D721Med (cell line): ENCODE measurements around the gene GTPBP1.
A peak's percentile ranks its signal among the peaks of the same experiment; 100 is the strongest.

ENCODE experiments used
- DNase-seq: peaks from one replicate; pipeline ENCODE4 v3.0.0; 2011; ENCODE audit warnings: low spot score; ENCODE audit not compliant: insufficient read length
- FAIRE-seq: peaks from 2 replicates; lab custom pipeline; 2011; peaks lifted over from hg19 to GRCh38; lab: Jason Lieb, UNC
- TF ChIP-seq, protein P1 (sequence below): IDR thresholded peaks from 2 replicates; pipeline ENCODE4 v1.5.1; 2012; ENCODE audit warnings: mild to moderate bottlenecking, control low read depth; ENCODE audit not compliant: insufficient read depth; ENCODE audit errors: missing control alignments

The GTPBP1 gene

DNA sequence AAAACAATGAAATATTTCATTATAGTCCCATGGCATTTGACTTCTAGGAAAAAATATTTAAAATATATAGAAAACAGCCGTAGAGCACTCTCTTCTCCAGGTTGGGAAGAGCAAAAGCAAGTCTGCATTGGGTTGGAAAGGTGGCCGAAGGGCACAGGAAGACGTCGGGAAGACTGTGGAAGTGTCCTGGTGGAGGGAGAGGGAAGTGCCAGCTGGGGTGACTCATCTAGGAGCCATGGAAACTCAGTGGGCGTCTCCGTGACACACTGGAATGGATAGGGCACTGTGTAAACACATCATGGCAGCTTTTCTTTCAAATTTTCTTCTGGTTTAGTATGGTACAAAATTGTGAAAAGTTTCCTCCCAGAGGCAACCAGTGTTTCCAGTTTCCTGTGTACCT, 12.7 kb downstream of the GTPBP1 start:
- TF ChIP-seq, protein P1, sequence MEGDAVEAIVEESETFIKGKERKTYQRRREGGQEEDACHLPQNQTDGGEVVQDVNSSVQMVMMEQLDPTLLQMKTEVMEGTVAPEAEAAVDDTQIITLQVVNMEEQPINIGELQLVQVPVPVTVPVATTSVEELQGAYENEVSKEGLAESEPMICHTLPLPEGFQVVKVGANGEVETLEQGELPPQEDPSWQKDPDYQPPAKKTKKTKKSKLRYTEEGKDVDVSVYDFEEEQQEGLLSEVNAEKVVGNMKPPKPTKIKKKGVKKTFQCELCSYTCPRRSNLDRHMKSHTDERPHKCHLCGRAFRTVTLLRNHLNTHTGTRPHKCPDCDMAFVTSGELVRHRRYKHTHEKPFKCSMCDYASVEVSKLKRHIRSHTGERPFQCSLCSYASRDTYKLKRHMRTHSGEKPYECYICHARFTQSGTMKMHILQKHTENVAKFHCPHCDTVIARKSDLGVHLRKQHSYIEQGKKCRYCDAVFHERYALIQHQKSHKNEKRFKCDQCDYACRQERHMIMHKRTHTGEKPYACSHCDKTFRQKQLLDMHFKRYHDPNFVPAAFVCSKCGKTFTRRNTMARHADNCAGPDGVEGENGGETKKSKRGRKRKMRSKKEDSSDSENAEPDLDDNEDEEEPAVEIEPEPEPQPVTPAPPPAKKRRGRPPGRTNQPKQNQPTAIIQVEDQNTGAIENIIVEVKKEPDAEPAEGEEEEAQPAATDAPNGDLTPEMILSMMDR: no peak
- DNase-seq: no peak
- no peak for FAIRE-seq

DNA sequence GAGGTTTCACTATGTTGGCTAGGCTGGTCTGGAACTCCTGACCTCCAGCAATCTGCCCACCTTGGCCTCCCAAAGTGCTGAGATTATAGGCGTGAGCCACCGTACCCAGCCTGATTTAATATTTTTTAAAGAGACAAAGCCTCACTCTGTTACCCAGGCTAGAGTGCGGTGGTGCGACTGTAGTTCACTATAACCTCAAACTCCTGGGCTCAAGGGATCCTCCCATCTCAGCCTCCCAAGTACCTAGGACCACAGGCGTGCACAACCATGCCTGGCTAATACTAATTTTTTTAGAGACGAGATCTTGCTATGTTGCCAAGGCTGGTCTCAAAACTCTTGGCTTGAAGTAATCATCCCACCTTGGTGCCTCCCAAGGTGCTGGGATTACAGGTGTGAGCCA, 13.5 kb downstream of the GTPBP1 start:
- TF ChIP-seq, protein P1: no peak
- FAIRE-seq (no peak), DNase-seq (no peak)

GRCh38 chr22:38720350-38720749, 14.6 kb downstream of the GTPBP1 start:
- DNase-seq (no peak), FAIRE-seq (no peak)
- TF ChIP-seq, protein P1: no peak

DNA sequence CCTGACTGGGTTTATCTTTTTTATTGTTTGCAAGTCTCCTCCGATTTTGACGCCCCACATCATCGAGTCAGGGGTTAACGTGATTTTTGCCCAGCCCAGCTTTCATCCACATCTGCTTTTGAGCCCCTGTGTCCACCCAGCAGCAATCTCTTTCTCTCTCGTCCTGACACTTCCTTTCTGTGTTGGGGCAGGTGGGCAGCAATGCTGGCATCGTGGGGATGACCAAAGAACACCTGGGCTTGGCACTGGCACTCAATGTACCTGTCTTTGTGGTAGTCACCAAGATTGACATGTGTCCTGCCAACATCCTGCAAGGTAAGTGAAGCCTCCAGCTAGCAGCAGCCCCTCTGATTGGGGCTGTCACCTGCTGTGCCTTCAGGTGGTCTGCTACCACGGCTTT, 15.8 kb downstream of the GTPBP1 start:
- FAIRE-seq (no peak), DNase-seq (no peak)
- TF ChIP-seq, protein P1: no peak

DNA sequence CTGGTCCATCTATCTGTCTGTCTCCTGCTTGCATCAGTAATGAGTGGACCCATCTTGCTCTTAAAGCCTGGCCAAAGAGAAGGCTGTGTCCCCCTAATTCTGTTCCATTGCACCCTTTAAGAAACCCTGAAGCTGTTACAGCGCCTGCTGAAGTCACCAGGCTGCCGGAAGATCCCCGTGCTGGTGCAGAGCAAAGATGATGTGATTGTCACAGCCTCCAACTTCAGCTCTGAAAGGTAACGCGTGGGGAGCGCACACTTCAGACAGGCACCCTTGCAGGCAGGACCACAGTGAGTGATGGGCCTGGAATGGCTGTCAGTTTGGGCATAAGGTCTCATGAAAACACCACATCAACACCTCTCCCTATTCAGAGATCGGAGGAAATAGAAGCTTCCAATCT, 18.4 kb downstream of the GTPBP1 start:
- no peak for FAIRE-seq
- DNase-seq: no peak
- TF ChIP-seq, protein P1: no peak

DNA sequence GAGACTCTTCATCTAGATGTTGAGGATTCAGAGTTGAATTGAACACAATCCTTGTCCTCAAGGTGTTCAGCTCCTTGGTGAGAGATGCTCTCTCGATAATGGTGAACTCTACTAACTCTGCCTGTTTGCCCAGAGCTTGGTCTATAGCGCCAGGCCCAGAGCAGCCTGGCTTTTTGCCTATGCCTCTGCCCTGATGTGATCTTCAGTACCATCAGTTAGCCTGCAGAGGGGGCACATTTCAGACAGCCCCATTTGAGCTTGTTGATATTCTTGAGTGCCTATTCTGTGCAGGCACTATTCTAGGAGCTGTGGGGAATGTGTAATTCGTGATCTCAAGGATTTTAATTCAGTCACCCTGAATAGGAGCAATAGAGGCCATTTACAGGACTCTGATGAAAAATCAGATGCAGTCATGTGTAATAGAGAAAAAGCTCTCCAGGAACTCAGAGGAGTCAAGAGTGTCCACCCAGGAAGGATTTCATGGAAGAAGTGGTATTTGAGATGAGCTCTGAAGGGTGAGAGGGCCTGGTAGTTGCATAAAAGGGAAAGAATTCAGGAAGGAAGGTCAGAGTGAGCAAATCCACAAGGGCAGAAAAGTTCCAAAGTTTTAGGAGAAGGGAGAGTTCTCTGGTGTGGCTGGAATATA, 19.3 kb downstream of the GTPBP1 start:
- no peak for DNase-seq
- TF ChIP-seq, protein P1: peak; percentile 23
- FAIRE-seq: no peak

GRCh38 chr22:38725900-38726655, 20.3 kb downstream of the GTPBP1 start:
- TF ChIP-seq, protein P1: no peak
- FAIRE-seq: no peak
- no peak for DNase-seq
